HG03108 (cell line): ENCODE measurements around the gene PIGC.
"Not testable (repeated sequence)": the region's sequence is repeated elsewhere in the genome, so short reads cannot be mapped to it uniquely, and the experiment has no call there.

Experiments
- ATAC-seq: cut with Tn5 transposase; IDR thresholded peaks from one replicate; pipeline ENCODE4 v1.9.1; 2021; ENCODE audit warnings: moderate library complexity; ENCODE audit not compliant: unreplicated experiment

Gene PIGC

GRCh38 chr1:172467446-172467845 is 23.6 kb upstream of the PIGC start:
- ATAC-seq = no peak

GRCh38 chr1:172466795-172467407 is 23.0 kb upstream of the PIGC start:
- ATAC-seq = no peak

GRCh38 chr1:172465617-172466016 is 21.7 kb upstream of the PIGC start:
- no peak for ATAC-seq

GRCh38 chr1:172460887-172461315 is 17.0 kb upstream of the PIGC start:
- ATAC-seq = no peak

- no peak for ATAC-seq
Measured at GRCh38 chr1:172460177-172460576, 16.3 kb upstream of the PIGC start.

- ATAC-seq = no peak
Measured at GRCh38 chr1:172457479-172458130, 13.7 kb upstream of the PIGC start.

- ATAC-seq = no peak
Measured at GRCh38 chr1:172456344-172456769, 12.5 kb upstream of the PIGC start.

- ATAC-seq = no peak
Measured at GRCh38 chr1:172455451-172455850, 11.6 kb upstream of the PIGC start.

- no peak for ATAC-seq
Measured at GRCh38 chr1:172453607-172454006, 9.7 kb upstream of the PIGC start.

- ATAC-seq = no peak
Measured at GRCh38 chr1:172453153-172453545, 9.3 kb upstream of the PIGC start.

- no peak for ATAC-seq
Measured at GRCh38 chr1:172452536-172453152, 8.8 kb upstream of the PIGC start.

- ATAC-seq = no peak
Measured at GRCh38 chr1:172451002-172451443, 7.2 kb upstream of the PIGC start.

- ATAC-seq = no peak
Measured at GRCh38 chr1:172450524-172450885, 6.6 kb upstream of the PIGC start.

- ATAC-seq = peak; percentile 73
Measured at GRCh38 chr1:172449585-172450523, 6.0 kb upstream of the PIGC start.

GRCh38 chr1:172448995-172449584 is 5.2 kb upstream of the PIGC start:
- ATAC-seq = no peak

- no peak for ATAC-seq
Measured at GRCh38 chr1:172447641-172448040, 3.8 kb upstream of the PIGC start.

GRCh38 chr1:172446547-172446946 is 2.7 kb upstream of the PIGC start:
- ATAC-seq = no peak

- no peak for ATAC-seq
Measured at GRCh38 chr1:172442843-172443565, 865 bp downstream of the PIGC start.

GRCh38 chr1:172442404-172442803 is 1.5 kb downstream of the PIGC start:
- ATAC-seq = no peak

- ATAC-seq = not testable (repeated sequence)
Measured at GRCh38 chr1:172437183-172437582, 6.7 kb downstream of the PIGC start.
